GM10847 (cell line): Measurements from ENCODE around the gene TRIM13.

Experiments
- POLR2A ChIP-seq: IDR thresholded peaks from 2 replicates; pipeline ENCODE4 v1.6.1; 2011; ENCODE audit not compliant: insufficient read length; ENCODE audit errors: extremely low read depth

Gene TRIM13

GRCh38 chr13:49986471-49986870 is 10.4 kb upstream of the TRIM13 start:
- TF ChIP-seq POLR2A, result no peak

GRCh38 chr13:49993111-49993510 is 3.7 kb upstream of the TRIM13 start:
- no peak for TF ChIP-seq POLR2A

GRCh38 chr13:49993666-49994065 is 3.2 kb upstream of the TRIM13 start:
- TF ChIP-seq POLR2A, result no peak

GRCh38 chr13:49995625-49996101 is 1.2 kb upstream of the TRIM13 start:
- no peak for TF ChIP-seq POLR2A

GRCh38 chr13:49996161-49996915 is 504 bp upstream of the TRIM13 start:
- TF ChIP-seq POLR2A, result peak; percentile 50

- TF ChIP-seq POLR2A, result no peak
These were observed 1.1 kb downstream of the TRIM13 start for GRCh38 chr13:49997955-49998354.

- no peak for TF ChIP-seq POLR2A
These were observed 2.1 kb downstream of the TRIM13 start for GRCh38 chr13:49998714-49999624.

GRCh38 chr13:50001287-50001686 is 4.4 kb downstream of the TRIM13 start:
- no peak for TF ChIP-seq POLR2A

GRCh38 chr13:50006426-50007135 is 9.7 kb downstream of the TRIM13 start:
- TF ChIP-seq POLR2A, result no peak

- no peak for TF ChIP-seq POLR2A
These were observed 14.6 kb downstream of the TRIM13 start for GRCh38 chr13:50011461-50011860.

- no peak for TF ChIP-seq POLR2A
These were observed 15.7 kb downstream of the TRIM13 start for GRCh38 chr13:50012396-50013169.

GRCh38 chr13:50014386-50014785 is 17.5 kb downstream of the TRIM13 start:
- TF ChIP-seq POLR2A, result no peak

GRCh38 chr13:50015258-50015657 is 18.4 kb downstream of the TRIM13 start, which contains the start of gene KCNRG:
Gene KCNRG, plus strand, starts transcription at chr13:50015444. Its CDS starts 50 bp downstream, at chr13:50015494.
- no peak for TF ChIP-seq POLR2A

GRCh38 chr13:50015750-50016149 is 18.9 kb downstream of the TRIM13 start:
- TF ChIP-seq POLR2A, result no peak
